ENCODE data around the gene LIMA1.

DNA sequence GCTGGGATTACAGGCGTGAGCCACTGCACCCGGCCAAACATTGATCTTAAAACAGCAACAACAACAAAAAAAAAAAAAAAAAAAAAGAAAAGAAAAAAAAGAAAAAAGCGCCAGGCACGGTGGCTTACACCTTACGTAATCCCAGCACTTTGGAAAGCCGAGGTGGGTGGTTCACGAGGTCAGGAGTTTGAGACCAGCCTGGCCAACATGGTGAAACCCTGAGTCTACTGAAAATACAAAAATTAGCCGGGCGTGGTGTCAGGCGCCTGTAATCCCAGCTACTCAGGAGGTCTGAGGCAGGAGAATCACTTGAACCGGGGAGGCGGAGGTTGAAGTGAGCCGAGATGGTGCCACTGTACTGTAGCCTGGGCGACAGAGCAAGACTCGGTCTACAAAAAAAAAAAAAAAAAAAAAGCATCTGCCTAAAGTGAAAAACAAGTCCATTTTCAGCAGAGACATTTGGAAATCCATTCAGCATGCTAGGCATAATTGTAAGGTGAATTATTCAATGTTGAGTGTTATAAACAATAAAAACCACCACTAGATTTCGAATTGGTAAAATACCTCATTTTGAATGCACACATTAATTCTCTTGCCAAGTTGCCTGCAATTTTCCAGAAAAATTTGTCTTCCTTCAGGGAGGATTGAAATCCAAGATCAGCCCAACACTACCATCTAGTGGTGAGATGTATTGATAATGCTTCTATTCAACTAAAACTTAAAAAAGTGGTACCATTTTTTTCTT, 108.2 kb downstream of the LIMA1 start:
- no peak for TF ChIP-seq EZH2 (IDR thresholded peaks at IDR 0.05; ENCODE audit: borderline replicate concordance, insufficient read depth, low read depth, low read length, poor library complexity, severe bottlenecking)
- TF ChIP-seq, protein P1, sequence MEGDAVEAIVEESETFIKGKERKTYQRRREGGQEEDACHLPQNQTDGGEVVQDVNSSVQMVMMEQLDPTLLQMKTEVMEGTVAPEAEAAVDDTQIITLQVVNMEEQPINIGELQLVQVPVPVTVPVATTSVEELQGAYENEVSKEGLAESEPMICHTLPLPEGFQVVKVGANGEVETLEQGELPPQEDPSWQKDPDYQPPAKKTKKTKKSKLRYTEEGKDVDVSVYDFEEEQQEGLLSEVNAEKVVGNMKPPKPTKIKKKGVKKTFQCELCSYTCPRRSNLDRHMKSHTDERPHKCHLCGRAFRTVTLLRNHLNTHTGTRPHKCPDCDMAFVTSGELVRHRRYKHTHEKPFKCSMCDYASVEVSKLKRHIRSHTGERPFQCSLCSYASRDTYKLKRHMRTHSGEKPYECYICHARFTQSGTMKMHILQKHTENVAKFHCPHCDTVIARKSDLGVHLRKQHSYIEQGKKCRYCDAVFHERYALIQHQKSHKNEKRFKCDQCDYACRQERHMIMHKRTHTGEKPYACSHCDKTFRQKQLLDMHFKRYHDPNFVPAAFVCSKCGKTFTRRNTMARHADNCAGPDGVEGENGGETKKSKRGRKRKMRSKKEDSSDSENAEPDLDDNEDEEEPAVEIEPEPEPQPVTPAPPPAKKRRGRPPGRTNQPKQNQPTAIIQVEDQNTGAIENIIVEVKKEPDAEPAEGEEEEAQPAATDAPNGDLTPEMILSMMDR (IDR thresholded peaks at IDR 0.05) = peak; percentile 93
